PC-3 (cell line): ENCODE results near the gene UBAC1. TPM values are rescaled to one million over a fixed set of nuclear protein-coding genes. Genes with fewer than 3 reads are reported as not detected.

Experiments used
- ATAC-seq: fragments of 200-7000 bp; cut with Tn5 transposase; 2 replicates; pipeline ENCODE4 v1.9.1; 2020; ENCODE audit warnings: mild to moderate bottlenecking, moderate library complexity
- BruUV-seq: library from RNA; stranded (reverse); fragments of 400-500 nt; replicated peaks from 2 replicates; lab custom pipeline; 2021; lab: Mats Ljungman, UMichigan
- CTCF ChIA-PET: fragments of 300-600 bp; sonication (Branson Sonifier 250); formaldehyde crosslinking; loops from one replicate; lab custom pipeline; 2022; ENCODE audit warnings: antibody characterized with exemption; lab: Charles Lee
- POLR2A ChIA-PET: fragments of 300-600 bp; sonication (Branson Sonifier 250); formaldehyde crosslinking; loops from one replicate; lab custom pipeline; 2022; ENCODE audit warnings: antibody characterized with exemption; ENCODE audit not compliant: unreplicated experiment; lab: Charles Lee
- DNase-seq: peaks from one replicate; pipeline ENCODE4 v3.0.0-alpha.2; 2015
- H2AFZ ChIP-seq: fragments of 300-600 bp; sonication (generic); 2 replicates; pipeline ENCODE4 v1.6.0; 2016; ENCODE audit warnings: antibody characterized with exemption, low read length
- H3F3A ChIP-seq: fragments of 300-600 bp; sonication (generic); one replicate; pipeline ENCODE4 v1.6.0; 2017; ENCODE audit warnings: antibody characterized with exemption, low read length, control low read depth, mild to moderate bottlenecking; ENCODE audit not compliant: unreplicated experiment
- H3K27ac ChIP-seq: fragments of 300-600 bp; sonication (generic); 2 replicates; pipeline ENCODE4 v1.5.1; 2016; ENCODE audit warnings: mild to moderate bottlenecking, low read length
- H3K27me3 ChIP-seq: fragments of 300-600 bp; sonication (generic); 2 replicates; pipeline ENCODE4 v1.6.1; 2016; ENCODE audit warnings: low read length, mixed read lengths
- H3K36me3 ChIP-seq: fragments of 300-600 bp; sonication (generic); 2 replicates; pipeline ENCODE4 v1.6.1; 2016; ENCODE audit warnings: low read depth, mixed run types, low read length, mixed read lengths
- H3K4me1 ChIP-seq: fragments of 300-600 bp; sonication (generic); 2 replicates; pipeline ENCODE4 v1.5.1; 2016; ENCODE audit warnings: low read length; ENCODE audit not compliant: insufficient read depth
- H3K4me2 ChIP-seq: fragments of 300-600 bp; sonication (generic); 2 replicates; pipeline ENCODE4 v1.6.0; 2016; ENCODE audit warnings: low read length
- H3K4me3 ChIP-seq: fragments of 300-600 bp; sonication (generic); 2 replicates; pipeline ENCODE4 v1.5.1; 2016; ENCODE audit warnings: mild to moderate bottlenecking, low read length, mixed read lengths
- H3K79me2 ChIP-seq: fragments of 300-600 bp; sonication (generic); 2 replicates; pipeline ENCODE4 v1.6.1; 2017; ENCODE audit warnings: low read length, mixed read lengths
- H3K9ac ChIP-seq: fragments of 300-600 bp; sonication (generic); 2 replicates; pipeline ENCODE4 v1.6.0; 2016; ENCODE audit warnings: mild to moderate bottlenecking, low read length
- H3K9me2 ChIP-seq: fragments of 300-600 bp; sonication (generic); replicated peaks from 2 replicates; pipeline ENCODE4 v1.6.1; 2016; ENCODE audit warnings: mixed run types, low read length, mixed read lengths
- H3K9me3 ChIP-seq: fragments of 300-600 bp; sonication (generic); 2 replicates; pipeline ENCODE4 v1.6.1; 2016; ENCODE audit warnings: low read length, mixed read lengths
- H4K20me1 ChIP-seq: fragments of 300-600 bp; sonication (generic); 2 replicates; pipeline ENCODE4 v1.6.1; 2016; ENCODE audit warnings: low read length, mixed read lengths
- CTCF ChIP-seq: fragments of 300-600 bp; sonication (generic); conservative IDR thresholded peaks from 2 replicates; pipeline ENCODE4 v1.5.1; 2017; ENCODE audit warnings: antibody characterized with exemption, low read depth, mild to moderate bottlenecking, low read length
- EZH2 ChIP-seq: fragments of 300-600 bp; sonication (generic); IDR thresholded peaks from one replicate; pipeline ENCODE4 v1.6.1; 2017; ENCODE audit warnings: antibody characterized with exemption, mild to moderate bottlenecking, low read length; ENCODE audit not compliant: unreplicated experiment
- EZH2phosphoT487 ChIP-seq: fragments of 300-600 bp; sonication (generic); IDR thresholded peaks from 2 replicates; pipeline ENCODE4 v1.6.1; 2018; ENCODE audit warnings: mild to moderate bottlenecking, antibody characterized with exemption, low read length, borderline replicate concordance
- intact Hi-C: fragments of 100-400 bp; cut with micrococcal nuclease; formaldehyde crosslinking; loops from 2 replicates; pipeline ENCODE4 v1.9.0; 2023
- total RNA-seq: library from RNA; depleted of rRNA; stranded (reverse); fragments of >200 nt; gene quantifications from 2 replicates; pipeline ENCODE4 v1.2.3, GENCODE V29; 2014

UBAC1 gene
- total RNA-seq, 1 experiment from 2014 or later = 77.3 TPM

- Histone ChIP-seq H3K4me1 (peaks cover 3% of the 10 kb centered on the region), H3K4me2 (no peak overlapping the region)
These were observed 70.8 kb downstream of the UBAC1 start for GRCh38 chr9:135890190-135891026.

DNA sequence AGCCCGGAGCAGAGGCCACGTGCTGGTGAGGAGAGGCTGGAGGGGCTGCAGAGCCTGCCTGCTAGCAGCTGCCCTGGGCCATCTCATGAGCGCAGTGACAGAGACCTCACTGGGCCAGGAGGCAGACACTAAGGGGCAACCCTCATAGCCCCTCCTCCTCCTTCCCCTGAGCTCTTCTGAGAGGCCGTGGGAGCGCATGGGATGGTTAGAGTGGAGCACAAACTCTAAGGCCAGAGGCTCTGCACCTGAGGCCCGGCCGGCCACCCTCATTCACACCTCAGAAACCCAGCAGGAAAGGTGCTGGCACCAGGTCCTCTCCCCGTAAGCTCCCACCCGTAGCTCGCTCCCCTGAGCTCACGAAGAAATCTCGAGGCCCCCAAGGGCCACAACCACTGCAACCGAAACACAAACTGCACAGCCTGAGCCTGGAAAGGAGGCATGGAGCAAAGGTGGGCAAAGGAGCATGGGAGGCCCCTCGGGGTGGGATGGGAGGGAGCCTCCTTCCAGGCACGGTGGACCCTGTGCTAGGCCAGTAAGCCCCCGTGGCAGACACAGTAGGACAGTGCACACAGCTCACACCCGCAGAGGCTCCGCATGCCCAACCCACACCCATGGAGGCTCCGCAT is 71.5 kb downstream of the UBAC1 start:
- Histone ChIP-seq H3K27me3 (no peaks in the 10 kb centered on the region), H3K4me3 (no peak overlapping the region), H3K9me3 (no peaks in the 10 kb centered on the region), H2AFZ (no peak overlapping the region), H3K27ac (no peak overlapping the region), H4K20me1 (peaks cover 45% of the 10 kb centered on the region; the same call in 1 of the 2 replicates), H3K4me2 (no peak overlapping the region), H3K9me2 (no peaks in the 10 kb centered on the region), H3K79me2 (peaks cover 99% of the 10 kb centered on the region), H3F3A (no peaks in the 10 kb centered on the region), H3K9ac (no peak overlapping the region), H3K4me1 (peaks cover 8% of the 10 kb centered on the region), H3K36me3 (no peaks in the 10 kb centered on the region)
- ChIA-PET POLR2A (no interaction called here), CTCF (no interaction called here)
- TF ChIP-seq CTCF (no peak), EZH2phosphoT487 (no peak), EZH2 (no peak)
- ATAC-seq (no peak), DNase-seq (no peak)
- intact Hi-C loops = no loop called here
- BruUV-seq = no TSS peak

More at GRCh38 chr9:135890190-135891026, 70.8 kb downstream of the UBAC1 start:
- intact Hi-C loops = no loop called here
- H3K36me3 ChIP-seq = no peaks in the 10 kb centered on the region
- BruUV-seq = no TSS peak
- H3K27ac ChIP-seq = no peak overlapping the region
- H3F3A ChIP-seq = no peaks in the 10 kb centered on the region
- no peak overlapping the region for H2AFZ ChIP-seq
- DNase-seq = no peak
- H3K9me3 ChIP-seq = no peaks in the 10 kb centered on the region
- no peak for ATAC-seq
- no peak overlapping the region for H3K9ac ChIP-seq
- TF ChIP-seq CTCF = no peak
- no peak for TF ChIP-seq EZH2phosphoT487
- no peak for TF ChIP-seq EZH2
- ChIA-PET POLR2A (no interaction called here), CTCF (no interaction called here)
- H3K9me2 ChIP-seq = no peaks in the 10 kb centered on the region
- no peak overlapping the region for H3K4me3 ChIP-seq
- H4K20me1 ChIP-seq = peaks cover 44% of the 10 kb centered on the region; the same call in 1 of the 2 replicates
- H3K27me3 ChIP-seq = no peaks in the 10 kb centered on the region
- peaks cover 99% of the 10 kb centered on the region for H3K79me2 ChIP-seq
